Ascending aorta (tissue), 2 donors: ENCODE measurements around the gene CAD. TPM values are rescaled to one million over a fixed set of nuclear protein-coding genes. Genes with fewer than 3 reads are reported as not detected.

Source experiments
- DNase-seq, 2 donors: peaks; one replicate each; pipeline ENCODE4 v3.0.0-alpha.2; 2019; ENCODE audit warnings: low spot score in 2 of 2
- H3K27ac ChIP-seq, 2 donors: fragments of 200-600 bp; sonication (generic); one replicate each; pipeline ENCODE4 v1.5.1; 2016 to 2017; ENCODE audit warnings: mild to moderate bottlenecking in 1 of 2
- H3K27me3 ChIP-seq: fragments of 200-600 bp; sonication (generic); one replicate; pipeline ENCODE4 v1.5.1; 2017
- H3K36me3 ChIP-seq, 2 donors: fragments of 200-600 bp; sonication (generic); one replicate each; pipeline ENCODE4 v1.5.1; 2016
- H3K4me1 ChIP-seq, 2 donors: fragments of 200-600 bp; sonication (generic); one replicate each; pipeline ENCODE4 v1.5.1; 2016 to 2017; ENCODE audit warnings: mild to moderate bottlenecking in 1 of 2
- H3K4me3 ChIP-seq, 2 donors: fragments of 200-600 bp; sonication (generic); one replicate each; pipeline ENCODE4 v1.5.1; 2016 to 2017; ENCODE audit warnings: mild to moderate bottlenecking in 1 of 2
- H3K9me3 ChIP-seq, 2 donors: fragments of 200-600 bp; sonication (generic); one replicate each; pipeline ENCODE4 v1.5.1; 2016
- CTCF ChIP-seq, 3 experiments: fragments of 200-600 bp in 2 of 3; fragments of 450-650 bp in 1 of 3; sonication (generic) in 2 of 3; IDR thresholded peaks; one replicate each; pipeline ENCODE4 v1.5.1; 2016 to 2019; ENCODE audit warnings: antibody characterized with exemption in 3 of 3, mild to moderate bottlenecking in 1 of 3, moderate library complexity in 1 of 3
- intact Hi-C: fragments of 100-400 bp; cut with DNase I; formaldehyde crosslinking; loops from one replicate; pipeline ENCODE4 v1.15.1; 2023
- total RNA-seq: library from RNA; depleted of rRNA; stranded (reverse); fragments of >200 nt; gene quantifications from one replicate; pipeline ENCODE4 v1.1.0, GENCODE V29; 2016

The CAD gene
- total RNA-seq, 1 donor from 2014 or later = 63.4 TPM

GRCh38 chr2:27237341-27237945 lies 20.3 kb downstream of the CAD start:
- no peaks in the 10 kb centered on the region for H3K4me1 ChIP-seq
- no peaks in the 10 kb centered on the region for H3K9me3 ChIP-seq
- H3K27ac ChIP-seq = no peak overlapping the region
- intact Hi-C loops = no loop called here
- H3K36me3 ChIP-seq = peaks cover 91 to 100% of the 10 kb centered on the region in 2 donors
- no peaks in the 10 kb centered on the region for H3K27me3 ChIP-seq
- TF ChIP-seq CTCF (IDR thresholded peaks at IDR 0.05) = no peak
- no peak for DNase-seq
- no peak overlapping the region for H3K4me3 ChIP-seq

- no peak for DNase-seq
- Histone ChIP-seq H3K36me3 (peaks cover 92 to 100% of the 10 kb centered on the region in 2 donors), H3K9me3 (no peaks in the 10 kb centered on the region), H3K27ac (no peak overlapping the region), H3K4me3 (no peak overlapping the region), H3K27me3 (no peaks in the 10 kb centered on the region), H3K4me1 (no peaks in the 10 kb centered on the region)
- intact Hi-C loops = no loop called here
- TF ChIP-seq CTCF (IDR thresholded peaks at IDR 0.05) = no peak
Observed at GRCh38 chr2:27238976-27239375, 21.8 kb downstream of the CAD start.

GRCh38 chr2:27240406-27240805 lies 23.2 kb downstream of the CAD start:
- H3K36me3 ChIP-seq = peaks cover 79 to 89% of the 10 kb centered on the region in 2 donors
- DNase-seq = no peak
- no peak for TF ChIP-seq CTCF (IDR thresholded peaks at IDR 0.05)
- no peak overlapping the region for H3K4me3 ChIP-seq
- no peak overlapping the region for H3K27ac ChIP-seq
- no peaks in the 10 kb centered on the region for H3K4me1 ChIP-seq
- intact Hi-C loops = no loop called here
- H3K27me3 ChIP-seq = no peaks in the 10 kb centered on the region
- H3K9me3 ChIP-seq = no peaks in the 10 kb centered on the region

GRCh38 chr2:27241761-27242613 lies 24.8 kb downstream of the CAD start:
- intact Hi-C loops = no loop called here

GRCh38 chr2:27242614-27242951 lies 25.4 kb downstream of the CAD start:
- H3K36me3 ChIP-seq = peaks cover 59 to 67% of the 10 kb centered on the region in 2 donors
- no peaks in the 10 kb centered on the region for H3K9me3 ChIP-seq
- H3K27ac ChIP-seq = no peak overlapping the region
- TF ChIP-seq CTCF (IDR thresholded peaks at IDR 0.05) = no peak
- DNase-seq = no peak
- no peak overlapping the region for H3K4me3 ChIP-seq
- no peaks in the 10 kb centered on the region for H3K27me3 ChIP-seq
- intact Hi-C loops = no loop called here
- no peaks in the 10 kb centered on the region for H3K4me1 ChIP-seq

More at GRCh38 chr2:27241761-27242613, 24.8 kb downstream of the CAD start:
- Histone ChIP-seq H3K36me3 (peaks cover 65 to 73% of the 10 kb centered on the region in 2 donors), H3K27ac (no peak overlapping the region), H3K27me3 (no peaks in the 10 kb centered on the region), H3K4me3 (no peak overlapping the region), H3K9me3 (no peaks in the 10 kb centered on the region), H3K4me1 (no peaks in the 10 kb centered on the region)
- no peak for DNase-seq
- TF ChIP-seq CTCF (IDR thresholded peaks at IDR 0.05) = no peak
